IPS DF 19.7 (cell line): ENCODE data around the gene C1QTNF6.

ENCODE experiments used
- DNase-seq: peaks from one replicate; pipeline ENCODE4 v3.0.0-alpha.2; 2013; ENCODE audit warnings: low read depth, low spot score

The C1QTNF6 gene

GRCh38 chr22:37162221-37163095 is 25.6 kb downstream of the C1QTNF6 start:
- DNase-seq, result no peak

- no peak for DNase-seq
These were observed 26.6 kb downstream of the C1QTNF6 start for GRCh38 chr22:37161443-37161842.

- DNase-seq, result no peak
These were observed 28.0 kb downstream of the C1QTNF6 start for GRCh38 chr22:37160027-37160426.

GRCh38 chr22:37158963-37159290 is 29.1 kb downstream of the C1QTNF6 start:
- DNase-seq, result no peak

- no peak for DNase-seq
These were observed 30.3 kb downstream of the C1QTNF6 start for GRCh38 chr22:37157516-37158285.

- DNase-seq, result no peak
These were observed 31.2 kb downstream of the C1QTNF6 start for GRCh38 chr22:37156686-37157435.

- no peak for DNase-seq
These were observed 32.1 kb downstream of the C1QTNF6 start for GRCh38 chr22:37155971-37156370.

- DNase-seq, result no peak
These were observed 32.9 kb downstream of the C1QTNF6 start for GRCh38 chr22:37154925-37155712.

- DNase-seq, result no peak
These were observed 34.1 kb downstream of the C1QTNF6 start for GRCh38 chr22:37153901-37154300.

- no peak for DNase-seq
These were observed 36.6 kb downstream of the C1QTNF6 start for GRCh38 chr22:37151401-37151800.

GRCh38 chr22:37150701-37151100 is 37.3 kb downstream of the C1QTNF6 start:
- DNase-seq, result no peak

- no peak for DNase-seq
These were observed 39.0 kb downstream of the C1QTNF6 start for GRCh38 chr22:37148742-37149665.

GRCh38 chr22:37148031-37148651 is 39.9 kb downstream of the C1QTNF6 start:
- no peak for DNase-seq

GRCh38 chr22:37147186-37147990 is 40.7 kb downstream of the C1QTNF6 start:
- no peak for DNase-seq

GRCh38 chr22:37146507-37147180 is 41.4 kb downstream of the C1QTNF6 start:
- no peak for DNase-seq

GRCh38 chr22:37146051-37146385 is 42.0 kb downstream of the C1QTNF6 start:
- no peak for DNase-seq

GRCh38 chr22:37145180-37146050 is 42.6 kb downstream of the C1QTNF6 start:
- no peak for DNase-seq

GRCh38 chr22:37144180-37144554 is 43.9 kb downstream of the C1QTNF6 start:
- no peak for DNase-seq
